H4 (cell line): ENCODE results near the gene C6orf89. TPM values are rescaled to one million over a fixed set of nuclear protein-coding genes. Genes with fewer than 3 reads are reported as not detected.
"Not testable (repeated sequence)": the region's sequence is repeated elsewhere in the genome, so short reads cannot be mapped to it uniquely, and the experiment has no call there.

Experiments used
- DNase-seq: peaks from one replicate; pipeline ENCODE4 v3.0.0-alpha.2; 2015; ENCODE audit warnings: low spot score
- total RNA-seq: library from RNA; depleted of rRNA; stranded (reverse); fragments of >200 nt; shearing (Covaris generic); gene quantifications from 2 replicates; pipeline ENCODE4 v1.2.3, GENCODE V29; 2014

Gene C6orf89
- total RNA-seq, 1 experiment from 2014 or later, result 39.6 TPM

DNA sequence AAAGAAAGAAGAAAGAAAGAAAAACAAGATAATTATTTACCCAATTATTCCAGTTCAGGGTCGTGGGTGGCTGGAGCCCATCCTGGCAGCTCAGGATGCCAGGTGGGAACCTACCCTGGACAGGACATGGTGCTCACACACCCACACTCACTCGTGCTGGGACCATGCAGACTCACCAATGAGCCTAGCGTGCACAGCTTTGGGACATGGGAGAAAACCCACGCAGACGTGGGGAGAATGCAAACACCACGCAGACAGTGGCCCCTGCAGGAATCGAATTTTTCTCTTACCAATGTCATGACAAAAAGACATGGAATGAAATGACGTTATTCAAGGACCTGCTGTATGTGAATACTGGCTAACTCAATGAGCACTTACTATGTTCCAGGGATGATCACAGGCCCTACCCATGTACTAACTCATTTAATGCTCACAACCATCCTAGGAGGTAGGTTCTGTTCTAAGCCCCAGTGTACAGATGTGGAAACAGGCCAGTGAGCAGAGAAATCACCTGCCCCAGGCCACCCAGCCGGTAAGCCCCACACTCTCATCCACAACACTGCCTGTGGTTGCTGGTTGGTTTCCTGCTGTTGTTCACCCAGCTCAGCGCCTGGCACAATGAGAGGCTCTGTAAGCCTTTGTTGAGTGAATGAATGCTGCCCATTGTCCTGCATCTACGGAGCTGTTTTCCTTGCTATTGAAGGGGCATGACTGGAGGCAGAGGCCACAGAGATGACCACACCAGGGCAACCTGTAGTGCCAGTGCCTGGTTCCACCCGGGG is 62.0 kb downstream of the C6orf89 start:
- no peak for DNase-seq

DNA sequence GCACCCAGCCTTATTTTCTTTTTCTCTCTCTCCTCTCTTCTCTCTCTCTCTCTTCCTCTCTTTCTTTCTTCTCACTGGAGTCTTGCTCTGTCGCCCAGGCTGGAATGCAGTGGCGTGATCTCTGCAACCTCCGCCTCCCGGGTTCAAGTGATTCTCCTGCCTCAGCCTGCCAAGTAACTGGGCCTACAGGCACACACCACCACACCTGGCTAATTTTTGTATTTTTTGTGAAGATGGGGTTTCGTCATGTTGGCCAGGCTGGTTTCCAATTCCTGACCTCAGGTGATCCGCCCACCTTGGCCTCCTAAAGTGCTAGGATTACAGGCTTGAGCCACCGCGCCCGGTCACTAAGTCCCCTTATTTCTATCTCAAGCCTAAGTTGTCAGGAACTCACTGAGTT is 63.3 kb downstream of the C6orf89 start:
- DNase-seq, result not testable (repeated sequence)

DNA sequence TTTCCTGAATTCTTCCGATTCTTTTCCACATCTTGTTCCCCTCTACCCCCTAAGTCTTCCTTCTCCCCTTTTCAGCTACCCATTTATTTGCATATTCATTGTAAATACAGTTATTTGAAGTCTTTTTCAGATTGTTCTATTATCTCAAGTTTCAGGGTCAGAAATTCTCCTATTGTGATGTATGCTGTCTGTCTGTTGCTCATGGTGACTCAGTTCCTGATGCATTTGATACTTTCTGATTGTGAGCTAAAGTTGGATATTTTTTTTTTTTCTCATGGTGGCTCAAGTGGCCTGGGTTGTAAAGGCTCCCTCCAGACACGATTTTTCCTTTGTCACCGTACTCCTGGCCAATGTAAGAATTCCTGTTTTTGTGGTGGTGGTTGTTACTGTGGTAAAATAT is 63.9 kb downstream of the C6orf89 start:
- DNase-seq, result no peak

DNA sequence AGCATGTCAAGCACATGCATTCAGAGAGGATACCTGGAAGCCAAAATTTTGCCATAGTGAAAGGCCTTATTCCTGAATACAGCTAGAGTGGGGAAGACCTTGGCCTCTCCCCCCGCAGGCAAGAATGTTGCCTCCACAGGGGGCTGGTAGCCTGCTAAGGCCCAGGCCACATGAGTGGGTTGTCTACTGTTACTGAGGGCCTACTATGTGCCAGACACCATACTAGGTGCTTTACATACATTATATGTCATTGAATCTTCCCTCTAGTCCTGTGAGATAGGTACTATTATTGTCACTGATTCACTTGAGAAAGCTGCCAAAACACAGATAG is 68.1 kb downstream of the C6orf89 start:
- DNase-seq, result no peak

DNA sequence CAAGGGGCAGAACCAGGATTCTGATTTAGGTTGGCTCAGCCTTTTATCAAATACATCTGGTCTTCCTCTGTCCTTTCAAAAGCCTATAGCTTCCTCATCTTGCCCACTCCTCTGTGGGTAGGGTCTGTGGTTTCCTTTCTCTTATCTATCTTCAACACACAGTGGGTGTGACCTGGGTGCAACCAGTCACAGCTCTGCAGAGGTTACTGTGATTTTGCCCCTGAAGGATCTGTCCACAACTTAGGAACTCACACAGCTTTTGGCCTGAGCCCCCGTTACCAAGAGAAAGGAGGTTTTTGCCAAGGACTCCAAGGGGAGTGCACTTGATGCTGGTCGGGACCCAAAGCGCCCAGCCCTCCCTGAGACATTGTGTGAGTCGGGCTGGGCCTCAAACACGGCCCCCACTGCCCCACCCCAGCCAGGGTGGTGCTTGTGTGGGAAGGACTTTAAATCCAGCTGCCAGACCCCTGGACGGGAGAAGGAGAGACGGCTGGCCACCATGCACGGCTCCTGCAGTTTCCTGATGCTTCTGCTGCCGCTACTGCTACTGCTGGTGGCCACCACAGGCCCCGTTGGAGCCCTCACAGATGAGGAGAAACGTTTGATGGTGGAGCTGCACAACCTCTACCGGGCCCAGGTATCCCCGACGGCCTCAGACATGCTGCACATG is 68.6 kb downstream of the C6orf89 start, which contains the start of gene PI16:
Gene PI16, plus strand, starts transcription at position 477 of the 670 bp plus-strand sequence. Its CDS starts 23 bp downstream, at position 500.
- DNase-seq, result no peak

DNA sequence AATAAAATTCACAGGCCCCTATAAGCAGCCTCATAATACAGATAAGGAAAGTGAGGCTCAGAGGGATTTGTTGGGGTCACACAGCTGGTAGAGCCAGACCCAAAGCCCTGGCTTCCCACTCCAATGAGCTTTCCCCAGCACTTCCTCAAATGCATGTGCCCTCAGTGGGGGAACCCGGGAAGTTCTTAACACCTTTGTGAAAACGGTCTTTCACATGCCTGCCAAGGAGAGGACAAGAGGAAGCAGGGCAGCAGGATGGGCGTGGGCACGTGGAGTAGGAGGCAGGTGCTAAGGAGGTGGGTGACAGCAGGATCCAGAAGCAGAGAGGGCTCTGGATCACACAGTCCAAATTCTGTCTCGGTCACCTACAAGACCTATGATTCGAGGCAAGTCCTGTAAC is 69.4 kb downstream of the C6orf89 start:
- DNase-seq, result no peak

DNA sequence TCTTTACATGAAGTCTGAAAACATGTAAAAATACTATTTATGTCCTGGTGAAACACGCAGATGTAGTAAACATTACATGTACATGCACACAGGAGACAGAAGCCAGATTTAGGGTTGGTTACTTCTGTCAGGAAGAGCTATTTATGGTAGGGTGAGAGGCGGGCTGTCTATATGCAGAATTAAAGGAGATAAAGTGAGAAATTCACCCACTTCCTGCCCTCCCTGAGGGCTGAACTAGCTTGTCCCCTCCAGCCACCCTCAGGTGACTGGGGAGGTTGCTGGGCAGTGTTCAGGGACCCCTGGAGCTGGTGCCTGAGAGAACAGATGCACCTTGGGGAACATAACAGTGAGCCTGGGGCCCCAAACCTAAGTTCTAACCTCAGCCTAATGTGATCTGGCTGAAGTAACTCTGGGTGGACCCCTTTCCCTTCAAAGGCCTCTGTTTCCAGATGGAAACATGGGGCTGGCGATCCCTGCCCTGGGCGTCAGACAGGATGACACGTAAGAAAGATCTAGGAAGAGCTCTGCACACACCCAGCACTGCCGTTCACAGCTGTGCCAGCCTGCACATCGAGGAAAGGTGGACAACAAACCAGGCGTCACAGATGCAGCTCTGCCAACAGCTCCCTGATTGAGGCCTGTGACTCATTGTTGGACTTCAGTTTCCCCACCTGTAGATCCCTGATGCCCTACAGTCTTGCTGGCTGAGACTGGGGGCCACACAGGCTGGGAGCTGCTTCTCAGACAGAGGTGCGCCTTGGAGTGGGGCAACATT is 70.1 kb downstream of the C6orf89 start:
- no peak for DNase-seq

DNA sequence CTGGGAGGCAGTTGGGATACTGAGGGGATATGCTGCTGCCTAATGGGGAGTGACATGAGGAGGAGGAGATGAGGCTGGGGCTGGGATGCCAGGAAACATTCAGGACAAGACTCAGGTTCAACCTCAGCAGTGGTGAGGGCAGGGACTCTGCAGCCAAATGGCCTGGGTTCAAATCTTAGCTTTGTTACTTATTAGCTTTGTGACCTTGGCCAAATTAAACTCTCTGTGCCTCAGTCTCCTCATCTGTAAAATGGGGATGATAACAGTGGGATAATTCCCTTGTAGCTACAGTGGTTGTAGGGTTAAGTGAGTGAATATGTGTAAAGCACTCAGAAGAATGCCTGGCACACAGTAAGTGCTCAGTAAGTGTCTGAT is 70.7 kb downstream of the C6orf89 start:
- DNase-seq, result no peak

DNA sequence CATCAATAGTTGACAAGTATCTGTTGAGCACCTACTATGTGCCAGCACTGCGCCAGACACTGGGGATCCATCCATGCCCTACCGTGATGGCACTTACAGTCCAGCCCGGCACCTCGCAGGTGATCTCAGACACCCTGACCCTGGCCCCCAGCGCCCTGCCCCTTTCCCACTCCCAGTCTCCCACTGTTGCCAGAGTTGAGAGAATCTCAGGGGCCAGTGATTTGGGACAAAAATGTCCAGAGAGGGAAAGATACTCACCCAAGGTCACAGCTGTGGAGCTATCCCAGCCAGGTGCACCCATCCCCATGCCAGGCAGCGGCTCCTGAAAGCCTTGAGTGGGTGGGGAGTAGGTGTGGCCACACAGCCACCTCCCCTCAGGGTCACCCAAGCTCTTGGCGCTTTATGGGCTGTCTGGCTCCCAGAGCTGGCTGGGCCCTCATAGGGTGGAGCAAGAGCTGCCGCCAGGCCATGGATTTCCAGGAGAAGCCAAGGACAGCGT is 72.1 kb downstream of the C6orf89 start:
- DNase-seq, result no peak

DNA sequence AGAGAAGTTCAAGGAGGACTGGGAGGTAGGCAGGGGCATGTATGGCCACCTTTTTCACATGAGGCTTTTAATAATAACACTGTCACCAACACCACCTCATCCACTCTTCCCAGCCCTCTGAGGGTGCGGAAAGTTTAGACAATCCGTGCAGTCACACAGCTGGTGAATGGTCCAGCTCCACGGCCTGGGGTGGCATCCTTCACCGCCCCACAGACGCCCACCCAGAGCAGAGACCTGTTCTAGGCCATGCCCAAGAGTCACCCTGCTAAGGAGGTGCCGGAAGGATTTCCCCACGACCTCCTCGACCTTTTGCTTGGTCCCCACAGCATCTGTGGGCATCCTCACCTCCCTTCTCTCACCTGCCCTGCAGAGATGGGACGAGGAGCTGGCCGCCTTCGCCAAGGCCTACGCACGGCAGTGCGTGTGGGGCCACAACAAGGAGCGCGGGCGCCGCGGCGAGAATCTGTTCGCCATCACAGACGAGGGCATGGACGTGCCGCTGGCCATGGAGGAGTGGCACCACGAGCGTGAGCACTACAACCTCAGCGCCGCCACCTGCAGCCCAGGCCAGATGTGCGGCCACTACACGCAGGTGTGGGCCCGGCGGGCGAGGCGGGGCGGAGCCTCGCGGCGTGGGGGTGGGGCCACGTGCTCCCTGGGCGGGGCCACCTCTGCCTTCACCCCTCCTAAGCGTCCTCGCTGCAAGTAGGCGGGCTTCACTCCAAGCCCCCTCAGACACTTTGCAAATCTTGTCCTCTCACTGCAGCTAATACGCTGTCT is 73.2 kb downstream of the C6orf89 start:
- no peak for DNase-seq

DNA sequence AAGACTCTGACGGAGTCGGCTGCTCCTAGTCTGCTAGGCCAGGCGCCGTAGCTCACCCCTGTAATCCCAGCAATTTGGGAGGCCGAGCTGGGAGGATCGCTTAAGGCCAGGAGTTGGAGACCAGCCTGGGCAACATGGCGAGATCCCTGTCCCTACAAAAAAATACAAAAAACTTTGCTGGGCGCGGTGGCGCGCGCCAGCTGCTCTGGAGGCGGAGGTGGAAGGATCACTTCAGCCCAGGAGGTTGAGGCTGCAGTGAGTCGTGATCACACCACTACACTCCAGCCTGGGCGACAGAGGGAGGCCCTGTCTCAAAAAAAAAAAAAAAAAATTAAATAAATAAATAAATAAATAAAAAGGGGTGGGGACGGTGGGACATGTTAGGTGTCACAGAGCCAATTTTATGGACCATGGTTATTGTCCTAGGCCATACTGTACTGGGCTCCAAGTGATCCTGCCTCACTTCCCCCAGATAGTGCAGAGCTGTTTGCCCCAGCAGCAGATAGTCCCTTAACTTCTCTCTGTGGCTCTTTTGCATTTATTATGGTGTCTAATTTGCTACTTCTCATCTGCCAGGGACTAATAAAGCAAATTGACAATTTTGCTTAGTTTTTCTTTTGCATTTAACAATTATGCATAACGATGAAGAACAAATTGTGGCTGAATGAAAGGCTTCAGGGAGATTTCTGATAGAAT is 74.0 kb downstream of the C6orf89 start:
- no peak for DNase-seq

DNA sequence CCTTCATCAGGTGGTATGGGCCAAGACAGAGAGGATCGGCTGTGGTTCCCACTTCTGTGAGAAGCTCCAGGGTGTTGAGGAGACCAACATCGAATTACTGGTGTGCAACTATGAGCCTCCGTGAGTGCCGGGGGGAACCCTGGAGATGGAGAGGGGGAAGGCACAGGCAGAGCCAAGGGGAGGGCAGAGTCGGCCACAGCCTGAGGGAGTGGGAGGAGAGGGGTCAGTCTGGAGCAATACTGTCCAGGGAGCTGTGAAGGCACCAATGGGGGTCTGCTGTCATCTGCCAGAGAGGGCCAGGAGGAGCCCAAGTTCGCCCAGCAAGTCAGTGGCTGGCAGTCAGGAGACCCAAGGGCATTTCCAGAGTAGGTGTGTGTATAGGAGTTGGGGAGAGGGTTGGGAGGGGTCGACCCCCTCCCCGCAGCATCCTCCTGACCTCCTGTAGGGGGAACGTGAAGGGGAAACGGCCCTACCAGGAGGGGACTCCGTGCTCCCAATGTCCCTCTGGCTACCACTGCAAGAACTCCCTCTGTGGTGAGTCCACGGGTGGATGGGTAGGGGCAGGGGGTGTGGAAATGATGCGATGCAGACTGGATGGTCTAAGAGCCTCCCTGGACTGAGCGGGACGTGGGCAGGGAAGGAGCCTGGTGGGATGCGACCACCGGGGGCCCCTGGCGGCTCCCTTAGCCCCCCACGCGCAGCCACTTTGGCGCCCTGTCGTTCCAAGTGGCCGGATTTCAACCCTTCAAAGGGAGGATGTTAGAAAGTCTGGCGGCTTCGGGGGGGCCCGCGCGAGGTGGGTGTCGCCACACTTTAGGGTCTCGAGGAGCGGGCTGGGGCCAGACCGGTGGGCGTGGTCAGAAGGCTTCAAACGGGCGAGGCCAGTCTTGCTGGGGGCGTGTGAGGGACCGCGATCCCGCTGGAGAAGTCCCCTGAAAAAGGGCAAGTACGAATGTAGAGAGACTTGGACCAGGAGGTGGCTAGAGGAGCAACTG is 76.0 kb downstream of the C6orf89 start:
- no peak for DNase-seq

DNA sequence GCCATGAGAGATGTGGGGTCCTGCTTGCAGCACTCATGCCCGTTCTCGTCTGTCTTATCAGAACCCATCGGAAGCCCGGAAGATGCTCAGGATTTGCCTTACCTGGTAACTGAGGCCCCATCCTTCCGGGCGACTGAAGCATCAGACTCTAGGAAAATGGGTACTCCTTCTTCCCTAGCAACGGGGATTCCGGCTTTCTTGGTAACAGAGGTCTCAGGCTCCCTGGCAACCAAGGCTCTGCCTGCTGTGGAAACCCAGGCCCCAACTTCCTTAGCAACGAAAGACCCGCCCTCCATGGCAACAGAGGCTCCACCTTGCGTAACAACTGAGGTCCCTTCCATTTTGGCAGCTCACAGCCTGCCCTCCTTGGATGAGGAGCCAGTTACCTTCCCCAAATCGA is 77.1 kb downstream of the C6orf89 start:
- no peak for DNase-seq

DNA sequence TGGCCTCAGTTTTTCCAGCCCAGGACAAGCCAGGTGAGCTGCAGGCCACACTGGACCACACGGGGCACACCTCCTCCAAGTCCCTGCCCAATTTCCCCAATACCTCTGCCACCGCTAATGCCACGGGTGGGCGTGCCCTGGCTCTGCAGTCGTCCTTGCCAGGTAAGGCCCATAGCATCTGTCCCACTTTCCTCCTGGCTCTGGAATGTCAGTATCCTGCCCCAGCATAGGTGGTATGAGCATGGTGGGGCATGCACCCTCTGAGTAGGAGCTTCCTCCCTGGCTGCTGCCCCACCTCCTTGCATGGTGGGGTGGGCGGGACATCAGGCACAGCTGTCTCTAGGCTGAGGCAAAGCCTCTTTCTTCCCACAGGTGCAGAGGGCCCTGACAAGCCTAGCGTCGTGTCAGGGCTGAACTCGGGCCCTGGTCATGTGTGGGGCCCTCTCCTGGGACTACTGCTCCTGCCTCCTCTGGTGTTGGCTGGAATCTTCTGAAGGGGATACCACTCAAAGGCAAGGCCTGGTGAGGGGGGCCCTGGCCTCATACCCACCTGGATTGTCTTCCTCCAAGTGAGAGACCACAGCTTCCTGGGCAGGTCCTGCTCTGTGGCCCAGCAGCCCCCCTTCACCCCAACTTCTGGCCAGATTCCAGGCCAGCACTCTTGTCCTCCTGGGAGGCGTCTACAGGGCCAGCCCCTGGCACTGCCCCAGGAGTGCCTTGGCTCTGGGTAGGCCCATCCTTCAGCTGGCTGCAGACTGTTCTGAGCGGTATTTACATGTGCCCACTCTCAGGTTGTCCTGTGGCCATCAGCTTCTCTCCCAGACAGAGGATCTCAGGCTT is 77.9 kb downstream of the C6orf89 start:
- DNase-seq, result no peak

DNA sequence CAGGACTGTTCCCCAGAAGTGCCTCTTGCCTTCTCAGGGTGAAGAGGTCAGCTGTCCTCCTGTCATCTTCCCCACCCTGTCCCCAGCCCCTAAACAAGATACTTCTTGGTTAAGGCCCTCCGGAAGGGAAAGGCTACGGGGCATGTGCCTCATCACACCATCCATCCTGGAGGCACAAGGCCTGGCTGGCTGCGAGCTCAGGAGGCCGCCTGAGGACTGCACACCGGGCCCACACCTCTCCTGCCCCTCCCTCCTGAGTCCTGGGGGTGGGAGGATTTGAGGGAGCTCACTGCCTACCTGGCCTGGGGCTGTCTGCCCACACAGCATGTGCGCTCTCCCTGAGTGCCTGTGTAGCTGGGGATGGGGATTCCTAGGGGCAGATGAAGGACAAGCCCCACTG is 78.6 kb downstream of the C6orf89 start:
- DNase-seq, result no peak

DNA sequence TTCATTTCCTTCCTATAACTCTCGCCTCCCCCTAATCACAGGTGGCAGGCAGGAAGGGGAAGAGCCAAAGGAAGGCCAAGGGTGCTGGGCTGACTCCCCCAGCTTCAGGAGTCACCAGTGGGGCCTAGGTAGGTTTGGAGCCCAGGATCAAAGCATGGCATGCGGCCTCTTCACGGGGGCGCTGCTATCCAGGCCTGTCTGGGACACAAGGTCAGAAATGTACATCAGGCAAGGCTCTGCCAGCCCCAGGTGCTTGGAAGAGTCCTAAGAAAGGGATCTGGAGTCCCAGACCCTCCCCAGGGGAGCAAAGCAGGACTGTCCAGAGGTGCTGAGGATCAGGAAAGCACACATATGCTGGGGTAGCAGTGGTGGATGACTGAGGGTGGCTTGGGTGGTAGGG is 79.2 kb downstream of the C6orf89 start:
- DNase-seq, result no peak

DNA sequence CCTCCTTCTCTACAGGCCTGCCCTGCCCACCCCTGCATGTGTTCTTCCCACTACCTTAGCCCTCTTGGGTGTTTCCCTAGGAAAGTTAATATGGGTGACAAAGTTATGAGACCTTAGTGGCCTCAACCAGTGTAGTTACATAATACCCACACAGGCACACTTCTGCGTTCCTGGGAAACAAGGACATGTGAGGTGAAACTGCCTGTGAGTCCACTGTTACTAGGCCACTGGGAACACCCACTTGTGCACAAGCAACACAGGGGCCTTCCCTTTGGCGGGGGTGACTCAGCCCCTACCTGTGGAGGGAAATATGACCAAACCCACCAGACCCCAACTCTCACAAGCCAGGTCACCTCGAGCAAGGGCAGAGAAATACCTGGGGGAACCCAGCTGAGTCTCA is 81.5 kb downstream of the C6orf89 start:
- DNase-seq, result no peak

DNA sequence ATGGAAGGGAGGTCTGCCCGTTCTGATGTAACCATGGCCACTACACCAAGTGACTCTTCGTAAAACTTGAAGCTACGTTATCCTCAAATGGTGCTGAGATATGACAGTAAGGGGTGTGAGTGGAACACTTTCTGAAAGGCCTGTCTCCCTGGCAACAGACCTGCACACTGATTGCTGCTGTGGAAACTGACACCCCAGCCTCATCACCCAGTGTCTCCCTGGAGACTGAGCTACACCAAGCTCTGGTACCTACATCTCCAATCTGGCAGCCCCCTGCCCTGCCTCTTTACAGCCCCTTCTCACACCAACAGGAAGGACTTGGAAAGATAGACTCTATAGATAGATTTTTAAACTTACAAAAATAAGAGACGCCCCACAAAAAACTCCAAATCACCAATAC is 82.0 kb downstream of the C6orf89 start:
- no peak for DNase-seq
